ENCODE results near the gene ATP10A. TPM values are rescaled to one million over a fixed set of nuclear protein-coding genes. Genes with fewer than 3 reads are reported as not detected.

The ATP10A gene
- total and polyA plus RNA-seq, 2 of the 8 experiments (the other 6 are each of a cell fraction or from before 2014, with no cell fraction given): 2.0 to 2.8 TPM

DNA sequence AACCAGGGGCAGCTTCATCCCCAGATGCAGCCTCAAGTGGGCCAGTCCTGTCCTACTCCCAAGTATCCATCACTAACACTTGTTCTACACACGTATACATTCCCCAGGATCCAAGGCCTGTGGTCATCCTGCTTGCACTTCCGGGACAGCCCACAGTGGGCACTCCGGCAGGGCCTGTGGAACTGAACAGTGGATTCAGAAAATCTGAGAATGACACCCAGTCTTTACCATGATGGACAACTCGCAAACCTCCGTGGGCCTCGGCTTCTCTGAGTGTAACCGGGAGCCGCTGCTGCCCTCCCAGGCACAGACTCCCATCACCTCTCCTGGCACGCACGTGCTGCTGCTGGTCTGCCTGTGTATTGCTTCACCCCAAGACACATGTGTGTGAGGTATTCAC lies 59.6 kb downstream of the ATP10A start:
- Histone ChIP-seq H3K56ac (replicated peaks; ENCODE audit: insufficient read length, low read depth, low read length) (no peak overlapping the region), H3K27ac (ENCODE audit: low read depth, low read length) (no peak overlapping the region), H2BK15ac (ENCODE audit: low read length) (no peak overlapping the region), H3K4me3 (ENCODE audit: extremely low read depth in 1 of 4, insufficient read depth in 2 of 4, low read depth in 3 of 4, low read length in 4 of 4) (no peak overlapping the region), H3K79me1 (ENCODE audit: low read depth, low read length) (no peaks in the 10 kb centered on the region; the same call in 1 of the 2 replicates), H4K8ac (ENCODE audit: extremely low read depth, insufficient read depth, low read length) (no peak overlapping the region), H2BK5ac (ENCODE audit: low read depth, low read length) (peak overlapping the region; percentile 64; the same call in 1 of the 2 replicates), H3K79me2 (ENCODE audit: control insufficient read depth in 1 of 2, insufficient read depth in 2 of 2, low read length in 2 of 2) (no peaks in the 10 kb centered on the region), H3K36me3 (ENCODE audit: control insufficient read depth in 2 of 4, insufficient read depth in 4 of 4, low read length in 3 of 4) (no peaks in the 10 kb centered on the region; a peak in 1 of 8 replicates), H4K91ac (replicated peaks; ENCODE audit: insufficient read length, low read length) (peak overlapping the region; percentile 67), H2AK5ac (ENCODE audit: low read depth, low read length) (no peak overlapping the region; the same call in 1 of the 2 replicates), H3K4me2 (ENCODE audit: insufficient read depth in 1 of 2, low read depth in 2 of 2, low read length in 2 of 2) (no peak overlapping the region), H3K23me2 (ENCODE audit: low read depth, low read length) (peaks cover 6% of the 10 kb centered on the region; the same call in 1 of the 2 replicates), H2BK12ac (ENCODE audit: low read depth, low read length) (no peak overlapping the region), H3K4ac (replicated peaks; ENCODE audit: insufficient read length, low read depth, low read length) (no peak overlapping the region), H2BK120ac (replicated peaks; ENCODE audit: low read depth, low read length) (no peak overlapping the region), H3K14ac (ENCODE audit: insufficient read length) (no peak overlapping the region), H4K20me1 (replicated peaks in 1 of 2; ENCODE audit: control insufficient read depth in 1 of 2, insufficient read depth in 2 of 2, low read length in 2 of 2) (peaks cover 0 to 5% of the 10 kb centered on the region in 2 experiments), H3K9me3 (ENCODE audit: insufficient read depth in 2 of 2, low read depth in 1 of 2, low read length in 1 of 2) (no peaks in the 10 kb centered on the region), H2AFZ (ENCODE audit: low read length) (no peak overlapping the region), H2BK20ac (ENCODE audit: low read length) (no peak overlapping the region), H3K9ac (replicated peaks in 1 of 4; ENCODE audit: extremely low read depth in 1 of 4, low read depth in 3 of 4, low read length in 3 of 4) (no peak overlapping the region), H3K27me3 (replicated peaks in 1 of 4; ENCODE audit: control insufficient read depth in 3 of 4, extremely low read depth in 1 of 4, insufficient read depth in 3 of 4, low read length in 3 of 4) (no peaks in the 10 kb centered on the region), H3K23ac (ENCODE audit: insufficient read length) (no peak overlapping the region), H3K18ac (ENCODE audit: extremely low read depth, low read length) (no peak overlapping the region), H3K4me1 (replicated peaks in 1 of 4; ENCODE audit: control insufficient read depth in 3 of 4, insufficient read depth in 4 of 4, low read length in 3 of 4) (peaks cover 0 to 6% (median 3%) of the 10 kb centered on the region in 4 experiments; a peak in 3 of 7 replicates), H4K5ac (ENCODE audit: insufficient read length, low read depth, low read length) (no peak overlapping the region)
- FAIRE-seq (no peak), DNase-seq (ENCODE audit: low read depth in 1 of 2, low spot score in 2 of 2) (no peak)
- CTCF ChIA-PET (ENCODE audit: partially characterized antibody): interaction anchor here (1.9 kb wide), 1 partner anchor 20 kb away, joined by 6 read pairs; no protein-coding TSS in a partner anchor
- 89% methylated on average over 10 of the region's 10 CpGs; no CpG with 5 or more reads in 1 of the 2 experiments for WGBS, 2 experiments (ENCODE audit: extremely low coverage in 1 of 2, insufficient coverage in 1 of 2, insufficient read length in 1 of 2, insufficient replicate concordance in 2 of 2, low coverage in 1 of 2, low lambda C conversion rate in 2 of 2, missing lambda C conversion rate in 1 of 2)
- POLR2A ChIA-PET (ENCODE audit: partially characterized antibody): interaction anchor here (1.6 kb wide), 1 partner anchor 9 kb away, joined by 3 read pairs; no protein-coding TSS in a partner anchor
- TF ChIP-seq CHD2 (IDR thresholded peaks at IDR 0.05; ENCODE audit: low read length): no peak
- no peak for TF ChIP-seq SAP30 (IDR thresholded peaks at IDR 0.05; ENCODE audit: insufficient read depth, insufficient replicate concordance, low read length)
- no peak for TF ChIP-seq CBX8 (IDR thresholded peaks at IDR 0.05; ENCODE audit: borderline replicate concordance, low read depth, low read length)
- TF ChIP-seq RNF2 (IDR thresholded peaks at IDR 0.05; ENCODE audit: borderline replicate concordance, low read depth, low read length, missing control alignments, poor library complexity, severe bottlenecking): no peak
- no peak for TF ChIP-seq PHF8 (conservative IDR thresholded peaks at IDR 0.05; ENCODE audit: low read depth, low read length)
- TF ChIP-seq SP2 (IDR thresholded peaks at IDR 0.05; ENCODE audit: low read length): no peak
- no peak for TF ChIP-seq NRF1 (IDR thresholded peaks at IDR 0.05; ENCODE audit: low read depth, low read length)
- no peak for TF ChIP-seq RBBP5 (IDR thresholded peaks at IDR 0.05; ENCODE audit: borderline replicate concordance, low read depth, low read length)
- no peak for TF ChIP-seq CHD1 (IDR thresholded peaks at IDR 0.05; ENCODE audit: low read depth, low read length)
- TF ChIP-seq GABPA (IDR thresholded peaks at IDR 0.05; ENCODE audit: borderline replicate concordance, insufficient read depth, low read length): no peak
- TF ChIP-seq SUZ12 (IDR thresholded peaks at IDR 0.05; ENCODE audit: low read length): no peak
- TF ChIP-seq, protein P1, sequence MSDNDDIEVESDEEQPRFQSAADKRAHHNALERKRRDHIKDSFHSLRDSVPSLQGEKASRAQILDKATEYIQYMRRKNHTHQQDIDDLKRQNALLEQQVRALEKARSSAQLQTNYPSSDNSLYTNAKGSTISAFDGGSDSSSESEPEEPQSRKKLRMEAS (IDR thresholded peaks at IDR 0.05): no peak

Measured in H1 (cell line).